22Rv1 (cell line): Measurements from ENCODE around the gene CDKL1.
"Not testable (repeated sequence)": the region's sequence is repeated elsewhere in the genome, so short reads cannot be mapped to it uniquely, and the experiment has no call there.

Experiments
- H3K27ac ChIP-seq: fragments of 450-650 bp; 2 replicates; pipeline ENCODE4 v1.5.1; 2017
- ZFX ChIP-seq: fragments of 450-650 bp; IDR thresholded peaks from 2 replicates; pipeline ENCODE4 v1.6.1; 2017; ENCODE audit warnings: antibody characterized with exemption, borderline replicate concordance
- TF ChIP-seq, protein P1 (sequence below): fragments of 450-650 bp; IDR thresholded peaks from 2 replicates; pipeline ENCODE4 v1.5.1; 2017; ENCODE audit warnings: mild to moderate bottlenecking

Gene CDKL1

DNA sequence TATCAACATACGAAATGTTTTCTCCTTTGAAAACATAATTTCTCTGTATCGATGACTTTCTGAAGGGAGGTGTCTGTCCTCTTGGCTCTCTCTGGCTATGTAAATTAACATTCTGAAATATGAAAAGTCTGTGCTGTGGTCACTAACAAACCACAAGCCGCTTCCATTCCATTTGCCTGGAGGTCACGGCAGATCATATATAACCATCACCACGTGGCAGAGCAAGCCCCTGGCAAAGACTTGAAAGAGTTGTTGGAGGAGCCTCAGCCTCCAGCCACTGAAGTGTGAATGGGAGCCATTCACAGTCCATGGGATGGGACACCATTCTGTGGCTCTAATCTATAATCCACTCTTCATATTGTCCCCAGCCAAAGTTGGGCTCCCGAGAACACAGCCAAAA is 39.6 kb downstream of the CDKL1 start:
- TF ChIP-seq ZFX: no peak
- TF ChIP-seq, protein P1, sequence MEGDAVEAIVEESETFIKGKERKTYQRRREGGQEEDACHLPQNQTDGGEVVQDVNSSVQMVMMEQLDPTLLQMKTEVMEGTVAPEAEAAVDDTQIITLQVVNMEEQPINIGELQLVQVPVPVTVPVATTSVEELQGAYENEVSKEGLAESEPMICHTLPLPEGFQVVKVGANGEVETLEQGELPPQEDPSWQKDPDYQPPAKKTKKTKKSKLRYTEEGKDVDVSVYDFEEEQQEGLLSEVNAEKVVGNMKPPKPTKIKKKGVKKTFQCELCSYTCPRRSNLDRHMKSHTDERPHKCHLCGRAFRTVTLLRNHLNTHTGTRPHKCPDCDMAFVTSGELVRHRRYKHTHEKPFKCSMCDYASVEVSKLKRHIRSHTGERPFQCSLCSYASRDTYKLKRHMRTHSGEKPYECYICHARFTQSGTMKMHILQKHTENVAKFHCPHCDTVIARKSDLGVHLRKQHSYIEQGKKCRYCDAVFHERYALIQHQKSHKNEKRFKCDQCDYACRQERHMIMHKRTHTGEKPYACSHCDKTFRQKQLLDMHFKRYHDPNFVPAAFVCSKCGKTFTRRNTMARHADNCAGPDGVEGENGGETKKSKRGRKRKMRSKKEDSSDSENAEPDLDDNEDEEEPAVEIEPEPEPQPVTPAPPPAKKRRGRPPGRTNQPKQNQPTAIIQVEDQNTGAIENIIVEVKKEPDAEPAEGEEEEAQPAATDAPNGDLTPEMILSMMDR: no peak
- H3K27ac ChIP-seq: no peak overlapping the region

DNA sequence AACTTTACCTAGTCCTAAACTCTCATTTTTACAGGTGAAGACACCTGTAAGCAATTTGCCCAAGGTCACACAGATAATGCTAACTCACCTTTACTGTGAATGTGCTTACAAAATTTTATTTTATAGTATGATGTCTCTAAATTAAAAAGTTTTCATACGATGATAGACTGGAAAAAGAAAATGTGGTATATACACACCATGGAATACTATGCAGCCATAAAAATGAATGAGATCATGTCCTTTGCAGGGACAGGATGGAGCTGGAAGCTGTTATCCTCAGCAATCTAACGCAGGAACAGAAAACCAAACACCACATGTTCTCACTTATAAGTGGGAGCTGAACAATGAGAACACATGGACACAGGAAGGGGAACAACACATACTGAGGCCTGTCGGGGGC is 40.4 kb downstream of the CDKL1 start:
- H3K27ac ChIP-seq: not testable (repeated sequence)

DNA sequence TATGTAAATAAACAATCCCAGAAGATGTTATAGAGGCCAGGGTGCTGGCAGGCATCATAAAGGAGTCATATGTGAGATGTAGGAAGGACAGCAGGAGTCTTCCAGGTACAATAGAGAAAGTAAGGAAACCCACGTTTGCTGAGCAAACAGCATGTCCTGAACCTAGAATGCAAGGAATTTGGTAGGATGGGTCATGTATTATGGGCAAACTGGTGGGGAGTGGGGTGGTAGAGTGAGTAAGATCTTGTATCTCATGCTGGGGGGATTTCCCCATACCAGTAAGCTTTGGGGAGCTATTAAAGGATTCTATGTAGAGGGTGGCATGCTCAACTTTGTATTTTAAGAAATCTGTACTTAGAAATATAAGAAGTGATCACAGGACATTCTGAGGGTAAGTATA is 41.0 kb downstream of the CDKL1 start:
- TF ChIP-seq ZFX: no peak
- TF ChIP-seq, protein P1: no peak
- no peak overlapping the region for H3K27ac ChIP-seq

DNA sequence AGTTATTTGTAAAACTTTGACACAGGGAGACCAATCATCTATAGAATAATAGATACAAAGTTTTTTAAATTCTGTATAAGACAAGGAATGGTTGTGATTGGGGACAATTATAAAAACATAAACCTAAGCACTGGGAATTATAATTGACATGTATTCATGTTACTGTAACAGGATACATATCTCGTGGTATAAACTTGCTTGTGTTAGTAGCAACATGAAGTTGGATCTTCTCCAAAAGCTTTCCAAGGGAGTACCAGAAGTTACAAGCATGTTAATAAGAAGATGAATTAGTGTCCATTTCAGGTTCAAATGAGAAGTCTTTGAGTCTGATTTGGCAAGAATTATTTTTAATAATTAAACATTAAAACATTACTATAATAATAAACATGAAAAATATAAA is 42.2 kb downstream of the CDKL1 start:
- TF ChIP-seq ZFX: no peak
- TF ChIP-seq, protein P1: no peak
- H3K27ac ChIP-seq: no peak overlapping the region

DNA sequence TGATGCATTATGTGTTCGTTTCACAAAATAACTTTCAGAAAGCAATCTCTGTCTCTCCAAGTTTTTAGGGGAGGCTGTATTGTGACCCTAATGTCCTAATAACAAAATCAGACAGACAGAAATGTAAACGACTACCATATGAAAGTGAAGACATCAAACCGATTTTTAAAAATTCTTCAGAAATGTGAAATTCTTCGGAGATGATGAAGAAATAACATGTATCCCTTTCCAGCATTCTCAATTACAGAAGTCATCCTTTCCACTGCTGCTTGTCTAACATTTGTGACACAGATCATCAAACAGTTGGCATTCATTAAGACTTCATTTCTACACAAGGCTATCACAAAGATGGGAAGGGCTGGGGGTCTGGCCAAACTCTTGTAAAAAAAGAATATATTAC is 43.6 kb downstream of the CDKL1 start:
- no peak overlapping the region for H3K27ac ChIP-seq
- TF ChIP-seq, protein P1: no peak
- no peak for TF ChIP-seq ZFX

DNA sequence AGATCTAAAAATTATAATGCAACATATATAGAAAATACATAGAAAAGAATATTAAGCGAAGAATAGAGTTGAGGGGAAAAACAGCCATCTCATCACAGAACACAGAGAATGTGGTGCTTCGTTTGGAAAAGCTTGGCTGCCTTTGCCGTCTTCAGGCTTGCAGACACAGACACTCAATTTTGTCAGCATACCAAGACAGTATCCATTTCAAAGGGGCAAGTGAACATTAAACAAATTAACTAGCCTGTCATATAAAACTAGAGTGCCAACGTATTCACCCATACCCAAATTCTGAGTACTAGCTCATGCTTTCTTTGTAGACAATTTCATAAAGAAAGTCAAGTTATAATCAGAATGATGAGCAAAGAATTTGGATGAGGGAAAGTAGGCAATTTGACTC is 44.1 kb downstream of the CDKL1 start:
- no peak overlapping the region for H3K27ac ChIP-seq
- TF ChIP-seq ZFX: no peak
- TF ChIP-seq, protein P1: no peak

DNA sequence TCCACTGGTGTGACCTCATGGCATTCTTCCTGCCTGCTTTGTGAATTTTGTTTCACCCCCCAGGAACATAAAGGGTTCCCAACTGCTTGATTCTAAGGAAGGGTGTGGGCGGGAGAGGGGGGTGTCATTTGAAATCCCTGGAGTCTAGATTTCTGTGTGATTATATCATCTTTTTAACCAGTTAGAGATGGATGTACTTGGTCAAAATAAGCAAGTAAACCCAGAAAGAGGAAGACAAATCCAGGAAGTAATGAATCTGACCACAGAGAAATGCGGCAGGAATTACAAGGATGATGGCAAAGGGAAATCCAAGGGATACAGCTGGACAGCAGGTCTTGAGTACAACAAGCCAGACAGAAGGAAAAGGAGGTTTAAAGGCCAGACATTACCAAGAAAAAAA is 45.7 kb downstream of the CDKL1 start:
- TF ChIP-seq ZFX: no peak
- no peak overlapping the region for H3K27ac ChIP-seq

DNA sequence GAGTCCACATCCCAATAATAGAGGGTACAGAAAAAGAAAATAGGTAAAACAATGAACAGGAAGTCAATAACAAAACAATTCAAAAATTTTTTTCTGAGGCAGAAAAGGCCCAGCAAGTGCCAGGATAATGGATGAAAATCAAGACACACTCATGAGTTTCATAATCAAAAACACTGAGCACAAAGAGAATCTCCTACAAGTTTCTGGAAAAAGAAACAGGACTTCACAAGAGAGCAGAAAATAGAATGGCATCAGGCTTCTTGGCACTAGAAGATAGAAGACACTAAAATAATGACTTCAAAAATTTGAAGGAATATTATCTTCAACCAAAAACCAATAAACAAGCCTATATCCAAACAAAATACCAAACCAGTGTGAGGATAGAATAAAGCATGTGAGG is 47.7 kb downstream of the CDKL1 start:
- no peak for TF ChIP-seq ZFX
- TF ChIP-seq, protein P1: no peak
- no peak overlapping the region for H3K27ac ChIP-seq

DNA sequence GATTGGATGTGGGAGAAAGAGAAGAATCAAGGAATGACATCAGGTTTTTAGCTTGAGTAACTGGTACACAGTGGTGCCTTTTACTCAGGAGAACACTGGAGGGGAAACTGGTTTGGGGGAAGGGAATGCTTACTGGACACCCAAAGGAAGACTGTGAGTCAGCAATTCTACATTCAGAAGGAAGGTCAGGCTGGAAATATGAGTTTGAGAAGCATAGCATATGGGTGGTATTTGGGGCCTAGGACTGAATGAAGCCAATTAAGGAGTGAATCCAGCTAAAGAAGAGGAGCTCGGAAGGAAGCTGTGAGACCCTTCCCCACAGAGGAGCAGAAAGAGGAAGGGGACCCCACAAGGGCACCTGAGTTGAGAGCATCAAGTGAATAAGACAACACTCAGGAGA is 49.2 kb downstream of the CDKL1 start:
- H3K27ac ChIP-seq: no peak overlapping the region
- TF ChIP-seq, protein P1: no peak
- TF ChIP-seq ZFX: no peak
